NCI-H2227 (cell line): ENCODE data around the gene SLC6A13.

Experiments used
- DNase-seq: peaks from one replicate; lab custom pipeline; 2025; ENCODE audit not compliant: unreplicated experiment; lab: John Stamatoyannopoulos, UW

Gene SLC6A13

GRCh38 chr12:179885-180284 is 82.8 kb downstream of the SLC6A13 start:
- no peak for DNase-seq

GRCh38 chr12:179131-179884 is 83.3 kb downstream of the SLC6A13 start:
- no peak for DNase-seq

GRCh38 chr12:178829-179109 is 83.9 kb downstream of the SLC6A13 start:
- no peak for DNase-seq

GRCh38 chr12:177980-178828 is 84.4 kb downstream of the SLC6A13 start:
- DNase-seq: no peak

GRCh38 chr12:177336-177979 is 85.2 kb downstream of the SLC6A13 start:
- DNase-seq: no peak

GRCh38 chr12:176321-177181 is 86.1 kb downstream of the SLC6A13 start:
- no peak for DNase-seq

- no peak for DNase-seq
Observed at GRCh38 chr12:175759-176158, 86.9 kb downstream of the SLC6A13 start.

GRCh38 chr12:175250-175649 is 87.4 kb downstream of the SLC6A13 start:
- no peak for DNase-seq

- DNase-seq: no peak
Observed at GRCh38 chr12:174596-174995, 88.0 kb downstream of the SLC6A13 start.

- no peak for DNase-seq
Observed at GRCh38 chr12:174124-174523, 88.5 kb downstream of the SLC6A13 start.

GRCh38 chr12:172732-173161 is 89.9 kb downstream of the SLC6A13 start:
- DNase-seq: no peak

- DNase-seq: no peak
Observed at GRCh38 chr12:171743-172676, 90.6 kb downstream of the SLC6A13 start.

- no peak for DNase-seq
Observed at GRCh38 chr12:171276-171675, 91.4 kb downstream of the SLC6A13 start.
